Measurements from ENCODE around the gene RTTN. TPM values are rescaled to one million over a fixed set of nuclear protein-coding genes. Genes with fewer than 3 reads are reported as not detected.

Gene RTTN
- total and polyA plus RNA-seq, 9 of the 15 experiments (the other 6 are each of a cell fraction or from before 2014, with no cell fraction given), result 3.1 to 18.3 (median 10.6) TPM

- no peak for TF ChIP-seq ZSCAN32 (CRISPR knock-in tag; IDR thresholded peaks at IDR 0.05)
- TF ChIP-seq FOXJ2 (tag; IDR thresholded peaks at IDR 0.05), result no peak
Measured at GRCh38 chr18:70160073-70160678, 45.3 kb downstream of the RTTN start (continued).

DNA sequence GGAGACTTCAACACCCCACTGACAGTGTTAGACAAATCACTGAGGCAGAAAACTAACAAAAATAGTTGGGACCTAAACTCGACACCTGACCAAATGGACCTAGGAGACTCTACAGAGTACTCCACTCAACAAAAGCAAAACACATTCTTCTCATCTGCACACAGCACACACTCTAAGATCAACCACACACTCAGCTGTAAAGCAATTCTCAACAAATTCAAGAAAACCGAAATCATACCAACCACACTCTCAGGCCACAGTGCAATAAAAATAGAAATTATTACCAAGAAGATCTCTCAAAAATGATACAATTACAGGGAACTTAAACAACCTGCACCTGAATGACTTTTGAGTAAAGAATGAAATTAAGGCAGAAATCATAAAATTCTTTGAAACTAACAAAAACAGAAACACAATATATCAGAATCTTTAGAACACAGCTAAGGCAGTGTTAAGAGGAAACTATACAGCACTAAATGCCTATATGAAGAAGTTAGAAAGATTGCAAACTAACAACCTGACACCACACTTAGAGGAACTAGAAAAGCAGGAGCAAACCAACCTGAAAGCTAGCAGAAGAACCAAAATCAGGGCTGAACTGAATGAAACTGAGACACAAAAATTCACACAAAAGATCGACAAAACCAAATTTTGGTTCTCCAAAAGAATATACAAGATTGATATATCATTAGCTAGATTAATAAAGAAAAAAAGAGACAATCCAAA is 46.3 kb downstream of the RTTN start:
- Histone ChIP-seq H3K4me3 (no peak overlapping the region), H3K27ac (ENCODE audit: extremely low read depth, low read depth, low read length) (no peak overlapping the region), H3K9me1 (ENCODE audit: control insufficient read depth, insufficient read depth, low read length) (no peaks in the 10 kb centered on the region), H3K9me3 (replicated peaks; ENCODE audit: control insufficient read depth, insufficient read depth, low read depth, low read length) (no peaks in the 10 kb centered on the region), H3K4me1 (replicated peaks in 1 of 2; ENCODE audit: control insufficient read depth in 2 of 2, insufficient read depth in 2 of 2, low read length in 2 of 2) (no peaks in the 10 kb centered on the region), H3K27me3 (ENCODE audit: control insufficient read depth in 2 of 2, insufficient read depth in 2 of 2, low read length in 2 of 2) (no peaks in the 10 kb centered on the region), H2AFZ (ENCODE audit: low read depth, low read length) (no peak overlapping the region), H3K9ac (ENCODE audit: insufficient read depth in 1 of 2, low read depth in 2 of 2, low read length in 2 of 2) (no peak overlapping the region), H3K79me2 (ENCODE audit: control insufficient read depth, insufficient read depth, low read length) (no peaks in the 10 kb centered on the region), H3K36me3 (ENCODE audit: control insufficient read depth, insufficient read depth, low read length) (peaks cover 13% of the 10 kb centered on the region; the same call in 2 of the 3 replicates), H4K20me1 (replicated peaks; ENCODE audit: control insufficient read depth, insufficient read depth, low read length) (no peaks in the 10 kb centered on the region), H3K4me2 (ENCODE audit: insufficient read depth, low read length) (no peak overlapping the region)
- no peak for TF ChIP-seq ATF3 (IDR thresholded peaks at IDR 0.05)
- no peak for TF ChIP-seq ATF3 (CRISPR knock-in tag; conservative IDR thresholded peaks at IDR 0.05)
- TF ChIP-seq, protein P1, sequence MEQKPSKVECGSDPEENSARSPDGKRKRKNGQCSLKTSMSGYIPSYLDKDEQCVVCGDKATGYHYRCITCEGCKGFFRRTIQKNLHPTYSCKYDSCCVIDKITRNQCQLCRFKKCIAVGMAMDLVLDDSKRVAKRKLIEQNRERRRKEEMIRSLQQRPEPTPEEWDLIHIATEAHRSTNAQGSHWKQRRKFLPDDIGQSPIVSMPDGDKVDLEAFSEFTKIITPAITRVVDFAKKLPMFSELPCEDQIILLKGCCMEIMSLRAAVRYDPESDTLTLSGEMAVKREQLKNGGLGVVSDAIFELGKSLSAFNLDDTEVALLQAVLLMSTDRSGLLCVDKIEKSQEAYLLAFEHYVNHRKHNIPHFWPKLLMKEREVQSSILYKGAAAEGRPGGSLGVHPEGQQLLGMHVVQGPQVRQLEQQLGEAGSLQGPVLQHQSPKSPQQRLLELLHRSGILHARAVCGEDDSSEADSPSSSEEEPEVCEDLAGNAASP (IDR thresholded peaks at IDR 0.05), result no peak
- TF ChIP-seq MAX (CRISPR knock-in tag; IDR thresholded peaks at IDR 0.05), result no peak
- no peak for TF ChIP-seq FIP1L1 (IDR thresholded peaks at IDR 0.05; ENCODE audit: low read depth, low read length, poor library complexity, severe bottlenecking)
- TF ChIP-seq MLX (CRISPR knock-in tag; conservative IDR thresholded peaks at IDR 0.05), result no peak
- TF ChIP-seq TRIM28 (IDR thresholded peaks at IDR 0.05), result no peak
- TF ChIP-seq STAT5B (CRISPR knock-in tag; IDR thresholded peaks at IDR 0.05), result no peak
- TF ChIP-seq, protein P2, sequence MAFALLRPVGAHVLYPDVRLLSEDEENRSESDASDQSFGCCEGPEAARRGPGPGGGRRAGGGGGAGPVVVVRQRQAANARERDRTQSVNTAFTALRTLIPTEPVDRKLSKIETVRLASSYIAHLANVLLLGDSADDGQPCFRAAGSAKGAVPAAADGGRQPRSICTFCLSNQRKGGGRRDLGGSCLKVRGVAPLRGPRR (CRISPR knock-in tag; IDR thresholded peaks at IDR 0.05), result no peak
- TF ChIP-seq SMAD3 (CRISPR knock-in tag; conservative IDR thresholded peaks at IDR 0.05), result no peak
- in situ Hi-C loops (cut with MboI) (no loop called here), intact Hi-C loops (cut with micrococcal nuclease) (no loop called here)
- POLR2A ChIA-PET, result no interaction called here
- WGBS (ENCODE audit: insufficient coverage, low coverage, missing lambda C conversion rate), result 83% methylated on average over 2 of the region's 3 CpGs
- CTCF ChIA-PET (ENCODE audit: low intra/inter-chr PET ratio), result no interaction called here
- BruUV-seq (replicated peaks), result no TSS peak
- ATAC-seq, result no peak
- FAIRE-seq, result no peak
- no peak for DNase-seq (ENCODE audit: extremely low read depth in 1 of 4, low spot score in 3 of 4)
